GM10248 (cell line): ENCODE data around the gene ACBD4.
A peak's percentile ranks its signal among the peaks of the same experiment; 100 is the strongest.

ENCODE experiments used
- CTCF ChIA-PET: fragments of 300-600 bp; sonication (Branson Sonifier 250); formaldehyde crosslinking; extraction: SDS; loops from one replicate; lab custom pipeline; 2021; ENCODE audit warnings: antibody characterized with exemption; lab: Yijun Ruan, JAX
- POLR2A ChIA-PET: fragments of 350-650 bp; sonication (Branson Sonifier 250); formaldehyde crosslinking; extraction: SDS; loops from one replicate; lab custom pipeline; 2020; ENCODE audit warnings: antibody characterized with exemption; lab: Yijun Ruan, JAX
- DNase-seq: peaks from one replicate; pipeline ENCODE4 v3.0.0; 2012; ENCODE audit errors: extremely low spot score
- TF ChIP-seq, protein P1 (sequence below): IDR thresholded peaks from 2 replicates; pipeline ENCODE4 v1.5.1; 2012; ENCODE audit warnings: mild to moderate bottlenecking, low read depth; ENCODE audit errors: extremely low read depth, missing control alignments, control extremely low read depth

ACBD4 gene

DNA sequence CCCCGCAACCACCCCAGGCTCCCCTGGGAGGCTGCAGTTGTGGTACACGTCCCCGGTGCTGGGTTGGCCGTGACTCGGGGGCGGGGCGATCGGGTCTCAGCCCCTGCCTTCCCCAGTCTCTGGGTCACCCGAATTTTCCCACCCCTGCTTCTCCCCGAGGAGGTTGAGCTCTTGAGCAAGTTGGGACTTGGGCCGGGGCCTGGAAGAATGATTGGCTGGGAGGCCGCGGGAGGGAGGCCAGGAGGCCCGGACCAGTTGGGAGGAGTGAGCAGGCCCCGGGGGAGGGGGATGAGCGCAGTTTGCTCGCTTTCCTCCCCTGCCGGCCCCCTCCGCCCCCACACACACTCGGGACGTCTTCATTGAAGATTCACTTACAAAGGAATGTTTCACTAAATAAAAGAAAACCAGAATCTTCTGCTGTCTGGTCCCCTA lies 8.3 kb downstream of the ACBD4 start:
- ChIA-PET POLR2A (interaction anchor here (0.9 to 1.6 kb wide), 2 partner anchors 8 to 18 kb away, joined by 3 to 6 read pairs; partner anchors contain the start of genes ACBD4 and HEXIM2), CTCF (interaction anchor here (1.2 to 3.5 kb wide), 4 partner anchors 9 to 54 kb away, joined by 3 to 36 read pairs (median 10); partner anchors contain the start of gene ACBD4)
- no peak for DNase-seq
- TF ChIP-seq, protein P1, sequence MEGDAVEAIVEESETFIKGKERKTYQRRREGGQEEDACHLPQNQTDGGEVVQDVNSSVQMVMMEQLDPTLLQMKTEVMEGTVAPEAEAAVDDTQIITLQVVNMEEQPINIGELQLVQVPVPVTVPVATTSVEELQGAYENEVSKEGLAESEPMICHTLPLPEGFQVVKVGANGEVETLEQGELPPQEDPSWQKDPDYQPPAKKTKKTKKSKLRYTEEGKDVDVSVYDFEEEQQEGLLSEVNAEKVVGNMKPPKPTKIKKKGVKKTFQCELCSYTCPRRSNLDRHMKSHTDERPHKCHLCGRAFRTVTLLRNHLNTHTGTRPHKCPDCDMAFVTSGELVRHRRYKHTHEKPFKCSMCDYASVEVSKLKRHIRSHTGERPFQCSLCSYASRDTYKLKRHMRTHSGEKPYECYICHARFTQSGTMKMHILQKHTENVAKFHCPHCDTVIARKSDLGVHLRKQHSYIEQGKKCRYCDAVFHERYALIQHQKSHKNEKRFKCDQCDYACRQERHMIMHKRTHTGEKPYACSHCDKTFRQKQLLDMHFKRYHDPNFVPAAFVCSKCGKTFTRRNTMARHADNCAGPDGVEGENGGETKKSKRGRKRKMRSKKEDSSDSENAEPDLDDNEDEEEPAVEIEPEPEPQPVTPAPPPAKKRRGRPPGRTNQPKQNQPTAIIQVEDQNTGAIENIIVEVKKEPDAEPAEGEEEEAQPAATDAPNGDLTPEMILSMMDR = no peak

DNA sequence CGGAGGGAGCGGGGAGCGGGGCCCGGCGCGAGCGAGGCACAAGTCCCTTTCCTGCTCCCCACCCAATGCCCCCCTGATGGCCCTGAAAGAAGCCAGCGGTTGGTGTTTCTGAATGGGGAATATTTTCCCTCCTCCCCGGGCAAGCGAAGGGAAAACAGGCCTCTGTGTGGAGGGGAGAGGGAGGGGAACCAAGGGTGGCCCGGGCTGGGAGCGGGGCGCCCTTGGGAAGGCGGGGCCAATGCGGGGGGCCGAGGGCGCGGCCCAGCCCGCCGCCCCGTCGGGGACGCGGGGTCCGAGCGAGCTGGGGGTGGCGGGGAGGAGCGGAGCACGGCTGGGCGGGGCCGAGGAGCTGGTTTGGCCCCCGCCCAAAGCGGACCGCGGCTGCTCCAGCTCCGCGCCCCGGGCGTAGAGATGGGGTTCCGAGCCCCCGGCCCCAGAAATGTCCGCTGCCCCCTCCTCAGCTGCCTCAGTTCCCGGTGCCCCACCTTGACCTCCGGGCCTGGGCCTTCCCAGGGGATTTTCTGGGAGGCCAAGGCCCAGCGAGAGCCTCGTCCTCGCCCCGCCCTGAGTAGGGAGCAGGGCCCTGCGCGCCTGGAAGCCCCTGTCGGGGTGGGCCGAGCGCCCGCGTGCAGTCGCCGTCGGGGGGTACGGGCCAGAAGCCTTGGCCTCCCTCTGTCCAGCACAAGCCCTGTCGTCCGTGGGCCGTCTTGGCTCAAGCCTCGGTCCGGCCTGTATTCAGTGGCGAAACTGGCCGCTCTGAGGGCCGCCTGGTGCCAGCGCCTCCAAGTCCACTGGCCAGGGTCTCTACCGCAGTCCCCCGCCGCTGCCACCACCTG lies 8.9 kb downstream of the ACBD4 start:
- POLR2A ChIA-PET = interaction anchor here (0.9 to 1.6 kb wide), 2 partner anchors 9 to 17 kb away, joined by 3 to 6 read pairs; partner anchors contain the start of genes ACBD4 and HEXIM2
- TF ChIP-seq, protein P1 = no peak
- DNase-seq = no peak
- CTCF ChIA-PET = interaction anchor here (1.2 to 3.5 kb wide), 4 partner anchors 9 to 53 kb away, joined by 3 to 36 read pairs (median 10); partner anchors contain the start of gene ACBD4

DNA sequence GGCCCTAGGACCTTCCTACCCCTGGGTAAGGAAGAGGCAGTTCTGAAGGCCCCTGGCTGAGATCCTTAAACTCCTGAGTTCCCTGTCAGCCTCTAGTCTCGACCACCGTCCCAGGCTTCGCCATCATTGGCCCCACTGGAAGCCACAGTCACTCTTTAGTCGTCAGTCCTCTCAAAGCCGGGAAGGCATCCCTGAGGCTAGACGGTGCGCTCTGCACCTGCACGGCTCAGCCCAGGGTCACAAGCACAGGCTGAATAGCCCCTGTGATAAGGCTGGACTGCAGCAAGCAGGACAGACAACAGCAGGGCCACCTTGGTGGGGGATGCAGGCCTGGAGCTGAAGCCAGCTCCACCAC lies 9.5 kb downstream of the ACBD4 start:
- no peak for DNase-seq
- POLR2A ChIA-PET = interaction anchor here (1.1 to 1.6 kb wide), 2 partner anchors 10 to 17 kb away, joined by 6 to 8 read pairs; partner anchors contain the start of gene HEXIM2
- TF ChIP-seq, protein P1 = no peak
- CTCF ChIA-PET = interaction anchor here (0.9 to 11.1 kb wide), 4 partner anchors 10 to 53 kb away, joined by 3 to 190 read pairs (median 26); partner anchors contain the start of genes ACBD4 and PLCD3

DNA sequence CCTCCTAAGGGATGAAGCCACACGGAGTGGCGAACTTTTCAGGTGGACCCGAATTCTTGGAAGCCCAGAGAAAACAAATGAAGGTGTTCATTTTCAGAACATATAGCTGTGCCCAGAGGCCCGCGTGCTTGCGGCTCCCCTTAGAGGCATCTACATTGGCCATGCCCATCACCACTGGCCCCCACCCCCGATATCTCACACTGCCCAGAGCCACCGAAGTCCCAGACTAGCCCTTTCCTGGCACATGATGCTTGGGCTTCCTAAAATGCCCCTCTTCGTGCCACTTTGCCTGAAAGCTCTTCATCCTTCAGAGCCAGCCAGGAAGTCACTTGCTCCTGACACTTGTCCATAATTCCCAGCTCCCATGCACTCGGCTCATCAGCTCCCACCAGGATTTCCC lies 10.7 kb downstream of the ACBD4 start:
- no peak for DNase-seq
- POLR2A ChIA-PET = interaction anchor here (1.1 kb wide), 1 partner anchor 9 kb away, joined by 8 read pairs; no protein-coding TSS in a partner anchor
- TF ChIP-seq, protein P1 = no peak
- CTCF ChIA-PET = interaction anchor here (3.5 to 11.1 kb wide), 2 partner anchors 11 to 52 kb away, joined by 16 to 190 read pairs; partner anchors contain the start of genes ACBD4 and PLCD3

DNA sequence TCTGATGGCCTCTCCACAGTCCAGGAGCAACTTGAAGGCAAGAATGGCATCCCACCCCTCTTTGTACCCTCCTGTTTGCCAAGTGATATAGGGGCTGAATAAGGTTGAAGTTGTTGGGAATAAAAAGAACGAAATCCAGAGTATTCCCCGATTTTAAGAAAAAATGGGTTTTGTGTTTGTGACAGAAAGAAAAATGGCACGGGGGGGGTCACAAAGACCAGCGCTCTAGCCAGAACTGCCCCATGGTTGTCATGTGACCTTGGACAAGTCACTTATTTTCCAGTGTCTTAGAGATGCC lies 11.1 kb downstream of the ACBD4 start:
- CTCF ChIA-PET = interaction anchor here (3.5 to 11.1 kb wide), 2 partner anchors 11 to 51 kb away, joined by 16 to 190 read pairs; partner anchors contain the start of genes ACBD4 and PLCD3
- TF ChIP-seq, protein P1 = no peak
- POLR2A ChIA-PET = no interaction called here
- no peak for DNase-seq

DNA sequence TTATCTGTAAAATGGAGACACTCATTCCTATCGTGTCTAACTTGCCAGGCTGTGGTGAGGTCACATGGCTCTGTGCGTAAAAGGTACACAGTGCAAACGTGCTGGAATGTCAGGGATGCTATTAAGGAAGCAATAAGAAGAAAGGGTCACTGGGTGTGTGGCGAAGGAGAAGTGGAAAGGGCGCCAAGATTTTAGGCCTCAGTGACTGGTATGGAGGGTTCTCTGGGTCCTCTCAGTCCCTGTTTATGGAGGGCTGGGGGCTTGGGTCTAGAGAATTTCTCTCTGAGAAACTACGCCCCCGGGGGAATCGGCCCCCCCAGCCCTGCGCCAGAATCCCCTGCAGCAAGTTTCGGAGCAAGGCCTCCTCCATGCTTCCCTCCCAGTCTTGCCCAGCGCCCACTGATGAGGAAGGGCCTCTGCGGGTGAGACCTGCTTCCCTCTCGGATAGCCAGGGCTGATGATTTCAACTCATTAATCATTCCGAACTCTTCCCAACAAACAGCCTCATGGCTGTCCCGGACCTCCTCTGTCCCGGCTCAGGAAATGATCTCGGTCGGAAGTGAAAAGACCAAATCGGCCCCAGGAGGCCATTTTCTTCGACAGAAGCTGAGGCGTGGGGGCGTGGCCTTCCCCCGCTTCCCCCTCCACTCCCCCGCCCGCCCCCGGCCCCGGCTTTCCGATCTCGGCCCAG lies 11.5 kb downstream of the ACBD4 start:
- POLR2A ChIA-PET = interaction anchor here (3.5 to 6.4 kb wide), 3 partner anchors 13 to 227 kb away, joined by 11 to 332 read pairs (median 17); partner anchors contain the start of gene HEXIM2
- TF ChIP-seq, protein P1 = no peak
- peak; percentile 66 for DNase-seq
- CTCF ChIA-PET = interaction anchor here (3.5 to 11.1 kb wide), 3 partner anchors 12 to 51 kb away, joined by 16 to 190 read pairs (median 100); partner anchors contain the start of genes ACBD4 and PLCD3
